GM19463 (cell line): ENCODE data around the gene BCAR1.

ENCODE experiments used
- ATAC-seq: cut with Tn5 transposase; IDR thresholded peaks from one replicate; pipeline ENCODE4 v1.9.1; 2021; ENCODE audit warnings: mild to moderate bottlenecking, moderate library complexity; ENCODE audit not compliant: unreplicated experiment

BCAR1 gene

GRCh38 chr16:75181630-75182029 lies 69.8 kb downstream of the BCAR1 start:
- no peak for ATAC-seq

- ATAC-seq = no peak
Measured at GRCh38 chr16:75179208-75179607, 72.2 kb downstream of the BCAR1 start.
